HFF-Myc (cell line): ENCODE results near the gene PAK6.

Experiments
- DNase-seq: peaks from one replicate; pipeline ENCODE4 v3.0.0-alpha.2; 2011; ENCODE audit warnings: low read depth; ENCODE audit errors: extremely low read depth
- H3K4me3 ChIP-seq: replicated peaks from 2 replicates; pipeline ENCODE4 v1.5.1; 2011; ENCODE audit warnings: low read depth, mild to moderate bottlenecking, control low read depth, low read length
- TF ChIP-seq, protein P1 (sequence below): IDR thresholded peaks from 2 replicates; pipeline ENCODE4 v1.5.1; 2012; ENCODE audit warnings: mild to moderate bottlenecking, low read depth, low read length, control low read depth; ENCODE audit errors: missing control alignments

The PAK6 gene

DNA sequence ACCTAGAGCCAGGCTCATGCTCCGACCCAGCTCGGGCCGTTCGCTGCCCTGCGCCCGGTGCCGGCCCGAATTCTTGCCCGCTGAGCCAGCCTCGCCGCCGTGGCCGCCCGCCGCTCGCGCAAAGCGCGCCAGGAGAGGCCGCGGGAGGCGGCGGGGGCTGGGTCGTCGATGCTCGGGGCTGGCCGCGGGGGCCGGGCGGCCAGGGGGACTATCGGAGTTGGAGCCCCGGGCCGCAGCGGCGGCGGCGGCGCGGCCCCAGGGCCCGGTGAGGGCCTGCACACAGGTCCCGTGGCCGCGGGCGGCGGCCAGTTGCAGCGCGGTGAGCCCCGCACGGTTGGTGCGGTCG, 42.9 kb downstream of the PAK6 start:
- no peak for DNase-seq
- TF ChIP-seq, protein P1, sequence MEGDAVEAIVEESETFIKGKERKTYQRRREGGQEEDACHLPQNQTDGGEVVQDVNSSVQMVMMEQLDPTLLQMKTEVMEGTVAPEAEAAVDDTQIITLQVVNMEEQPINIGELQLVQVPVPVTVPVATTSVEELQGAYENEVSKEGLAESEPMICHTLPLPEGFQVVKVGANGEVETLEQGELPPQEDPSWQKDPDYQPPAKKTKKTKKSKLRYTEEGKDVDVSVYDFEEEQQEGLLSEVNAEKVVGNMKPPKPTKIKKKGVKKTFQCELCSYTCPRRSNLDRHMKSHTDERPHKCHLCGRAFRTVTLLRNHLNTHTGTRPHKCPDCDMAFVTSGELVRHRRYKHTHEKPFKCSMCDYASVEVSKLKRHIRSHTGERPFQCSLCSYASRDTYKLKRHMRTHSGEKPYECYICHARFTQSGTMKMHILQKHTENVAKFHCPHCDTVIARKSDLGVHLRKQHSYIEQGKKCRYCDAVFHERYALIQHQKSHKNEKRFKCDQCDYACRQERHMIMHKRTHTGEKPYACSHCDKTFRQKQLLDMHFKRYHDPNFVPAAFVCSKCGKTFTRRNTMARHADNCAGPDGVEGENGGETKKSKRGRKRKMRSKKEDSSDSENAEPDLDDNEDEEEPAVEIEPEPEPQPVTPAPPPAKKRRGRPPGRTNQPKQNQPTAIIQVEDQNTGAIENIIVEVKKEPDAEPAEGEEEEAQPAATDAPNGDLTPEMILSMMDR, result no peak
- H3K4me3 ChIP-seq, result peak overlapping the region; percentile 21

DNA sequence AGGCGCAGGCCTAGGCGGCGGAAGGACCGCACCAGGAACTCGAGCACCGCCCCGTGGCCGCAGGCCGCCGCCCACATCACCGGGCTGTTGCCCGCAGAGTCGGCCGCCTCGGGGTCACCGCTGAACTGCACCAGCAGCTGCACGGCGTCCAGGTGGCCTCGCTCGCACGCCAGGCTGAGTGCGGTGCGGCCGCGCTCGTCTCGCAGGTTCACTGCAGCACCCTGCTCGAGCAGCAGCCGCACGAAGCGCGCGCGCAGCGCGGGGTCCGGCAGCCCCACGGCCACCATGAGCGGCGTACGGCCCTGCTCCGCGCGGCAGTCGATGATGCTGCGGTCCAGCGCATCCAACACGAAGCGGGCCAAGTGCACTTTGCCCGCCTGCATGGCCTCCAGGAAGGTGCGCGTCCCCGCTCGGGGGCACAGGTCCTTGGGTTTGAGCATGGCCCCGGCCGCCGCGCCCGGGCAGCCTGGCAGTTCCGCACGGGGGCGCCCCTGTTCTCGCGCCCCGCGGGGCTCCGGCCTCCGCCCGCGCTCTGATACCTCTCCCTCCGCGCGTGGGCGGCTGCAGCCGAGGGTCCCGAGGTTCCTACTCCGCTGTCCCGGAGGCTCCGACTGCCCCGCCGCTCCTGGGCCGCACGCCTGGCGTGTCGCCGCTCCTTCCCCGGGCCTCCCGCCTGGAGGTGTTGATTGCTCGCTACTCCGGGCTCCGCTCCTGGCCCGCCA, 43.4 kb downstream of the PAK6 start:
- no peak for DNase-seq

GRCh38 chr15:40282869-40283614, 44.2 kb downstream of the PAK6 start, which contains the start of gene ANKRD63:
Gene ANKRD63 (minus strand): TSS chr15:40283064. CDS start chr15:40282586, 478 bp downstream.
- H3K4me3 ChIP-seq, result peak within 1 kb of the TSS; percentile 21
- TF ChIP-seq, protein P1, result no peak
- no peak for DNase-seq

More for the DNA sequence above, 43.4 kb downstream of the PAK6 start:
- TF ChIP-seq, protein P1, result peak; percentile 33
- peak overlapping the region; percentile 21 for H3K4me3 ChIP-seq

DNA sequence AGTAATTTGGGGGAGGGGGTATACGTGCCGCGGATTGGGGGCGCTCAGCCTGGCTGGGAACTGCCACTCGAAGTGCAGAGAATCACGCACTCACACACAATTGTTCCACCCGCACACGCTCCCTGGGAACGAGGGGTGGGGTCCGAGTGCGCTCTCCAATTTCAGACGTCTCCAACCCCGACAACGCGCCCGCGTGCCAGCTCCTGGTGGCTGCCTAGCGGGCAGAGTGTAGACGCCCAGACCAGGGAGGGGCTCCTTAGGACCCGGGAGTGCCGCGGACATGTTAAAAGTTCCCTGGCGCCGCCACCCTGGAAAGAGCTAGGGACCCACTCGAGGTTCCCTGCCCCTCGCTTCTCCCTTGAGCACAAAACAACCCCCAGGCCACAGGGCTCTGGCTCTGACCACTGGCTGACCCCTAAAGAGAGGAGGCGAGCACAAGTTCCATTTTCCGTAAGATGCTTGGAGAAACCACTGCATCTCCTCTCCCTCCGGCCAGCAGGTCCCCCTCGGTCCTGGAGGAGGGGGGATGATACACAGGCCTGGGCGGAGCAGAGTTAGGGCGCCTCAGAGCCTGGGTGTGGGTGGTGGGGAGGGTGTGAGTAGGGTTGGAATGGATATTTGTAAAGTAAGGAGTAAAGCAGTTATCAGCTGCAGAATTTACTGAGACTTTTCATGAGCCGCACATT, 44.9 kb downstream of the PAK6 start:
- no peak for DNase-seq
- H3K4me3 ChIP-seq, result no peak overlapping the region
- TF ChIP-seq, protein P1, result no peak

- DNase-seq, result no peak
- TF ChIP-seq, protein P1, result no peak
- H3K4me3 ChIP-seq, result no peak overlapping the region
Observed at GRCh38 chr15:40285151-40285550, 46.3 kb downstream of the PAK6 start.

DNA sequence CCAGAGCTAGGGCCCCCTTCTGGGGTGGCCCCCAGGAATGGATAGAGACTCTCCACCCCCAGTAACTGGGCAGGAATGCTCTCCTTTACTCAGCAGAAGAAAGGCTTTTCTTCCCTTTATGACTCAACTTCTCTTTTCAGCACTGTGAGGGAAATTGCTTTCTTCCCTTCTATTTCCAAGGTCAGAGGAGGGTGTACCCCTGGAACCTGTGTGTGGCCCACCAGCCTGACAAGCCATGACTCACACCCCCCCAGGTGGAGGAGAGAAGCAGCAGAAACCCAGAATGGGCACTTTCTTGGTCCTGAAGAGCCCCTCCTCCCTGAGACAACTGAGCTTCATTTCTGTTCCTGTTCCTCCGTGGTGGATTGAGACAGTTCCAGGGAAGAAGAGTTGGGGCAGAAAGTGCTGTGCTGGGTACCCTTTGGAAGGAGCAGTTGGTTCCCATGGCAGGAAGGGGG, 46.7 kb downstream of the PAK6 start:
- no peak for DNase-seq

More for the DNA sequence above, 46.7 kb downstream of the PAK6 start:
- TF ChIP-seq, protein P1, result no peak
- no peak overlapping the region for H3K4me3 ChIP-seq
